ENCODE data around the gene ZNF689. TPM values are rescaled to one million over a fixed set of nuclear protein-coding genes. Genes with fewer than 3 reads are reported as not detected.

The ZNF689 gene
- total and polyA plus RNA-seq, 2 of the 13 experiments (the other 11 are each of a cell fraction or from before 2014, with no cell fraction given): 9.7 to 19.5 TPM

DNA sequence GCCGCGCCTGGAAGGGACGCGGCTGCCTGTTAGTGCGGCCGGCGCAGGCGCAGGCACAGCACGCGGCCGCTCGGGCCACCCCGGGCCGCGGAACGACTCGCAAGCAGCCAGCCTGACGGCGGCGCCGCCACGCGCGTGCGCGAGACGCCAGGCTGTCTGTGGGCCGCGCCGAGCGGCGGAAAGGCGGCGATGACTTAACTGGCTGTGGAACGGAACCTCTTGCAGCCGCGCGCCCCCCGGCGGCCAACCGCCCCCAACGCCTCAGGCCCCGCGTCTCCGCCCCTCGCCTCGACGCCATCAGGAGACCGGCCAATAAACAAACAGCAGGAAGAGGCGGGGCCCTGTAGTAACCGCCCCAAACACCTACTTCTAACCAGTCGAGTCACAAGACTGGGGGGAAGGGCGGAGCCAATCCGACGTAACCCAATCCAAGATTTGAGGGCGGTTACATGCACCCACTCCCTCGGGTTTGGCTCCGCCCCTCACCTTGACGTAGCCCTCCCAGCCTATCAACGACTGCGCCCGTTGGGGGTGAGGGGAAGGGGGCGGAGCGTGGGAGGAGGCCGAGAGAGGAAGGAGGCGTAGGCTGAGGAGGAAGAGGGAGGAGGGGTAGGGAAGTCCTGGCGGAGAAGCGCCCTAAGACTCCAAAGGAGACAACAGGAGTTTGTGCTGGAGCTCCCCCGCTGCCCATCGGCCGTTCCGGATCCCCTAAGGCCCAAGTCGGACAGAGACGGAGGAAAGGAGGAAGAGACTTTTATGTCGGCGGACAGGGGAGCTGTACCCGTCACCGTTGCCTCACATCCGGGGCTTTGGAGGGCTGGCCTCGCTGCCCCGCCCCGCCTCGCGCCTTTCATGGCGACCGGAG lies 47.9 kb upstream of the ZNF689 start, which contains the start of gene FBRS (continued):
- TF ChIP-seq, protein P1, sequence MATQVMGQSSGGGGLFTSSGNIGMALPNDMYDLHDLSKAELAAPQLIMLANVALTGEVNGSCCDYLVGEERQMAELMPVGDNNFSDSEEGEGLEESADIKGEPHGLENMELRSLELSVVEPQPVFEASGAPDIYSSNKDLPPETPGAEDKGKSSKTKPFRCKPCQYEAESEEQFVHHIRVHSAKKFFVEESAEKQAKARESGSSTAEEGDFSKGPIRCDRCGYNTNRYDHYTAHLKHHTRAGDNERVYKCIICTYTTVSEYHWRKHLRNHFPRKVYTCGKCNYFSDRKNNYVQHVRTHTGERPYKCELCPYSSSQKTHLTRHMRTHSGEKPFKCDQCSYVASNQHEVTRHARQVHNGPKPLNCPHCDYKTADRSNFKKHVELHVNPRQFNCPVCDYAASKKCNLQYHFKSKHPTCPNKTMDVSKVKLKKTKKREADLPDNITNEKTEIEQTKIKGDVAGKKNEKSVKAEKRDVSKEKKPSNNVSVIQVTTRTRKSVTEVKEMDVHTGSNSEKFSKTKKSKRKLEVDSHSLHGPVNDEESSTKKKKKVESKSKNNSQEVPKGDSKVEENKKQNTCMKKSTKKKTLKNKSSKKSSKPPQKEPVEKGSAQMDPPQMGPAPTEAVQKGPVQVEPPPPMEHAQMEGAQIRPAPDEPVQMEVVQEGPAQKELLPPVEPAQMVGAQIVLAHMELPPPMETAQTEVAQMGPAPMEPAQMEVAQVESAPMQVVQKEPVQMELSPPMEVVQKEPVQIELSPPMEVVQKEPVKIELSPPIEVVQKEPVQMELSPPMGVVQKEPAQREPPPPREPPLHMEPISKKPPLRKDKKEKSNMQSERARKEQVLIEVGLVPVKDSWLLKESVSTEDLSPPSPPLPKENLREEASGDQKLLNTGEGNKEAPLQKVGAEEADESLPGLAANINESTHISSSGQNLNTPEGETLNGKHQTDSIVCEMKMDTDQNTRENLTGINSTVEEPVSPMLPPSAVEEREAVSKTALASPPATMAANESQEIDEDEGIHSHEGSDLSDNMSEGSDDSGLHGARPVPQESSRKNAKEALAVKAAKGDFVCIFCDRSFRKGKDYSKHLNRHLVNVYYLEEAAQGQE (IDR thresholded peaks at IDR 0.05; ENCODE audit: borderline replicate concordance in 1 of 2, low read depth in 1 of 2, low read length in 2 of 2): peak in 1 of 2 experiments; percentile 40; a peak in 1 of 4 replicates
- TF ChIP-seq CREM (IDR thresholded peaks at IDR 0.05): peak; percentile 88
- no peak for TF ChIP-seq CREM (CRISPR knock-in tag; IDR thresholded peaks at IDR 0.05)
- no peak for TF ChIP-seq HOXA7 (CRISPR knock-in tag; IDR thresholded peaks at IDR 0.05)
- peak; percentile 60 for TF ChIP-seq IRF2 (CRISPR knock-in tag; IDR thresholded peaks at IDR 0.05)
- peak; percentile 60; the same call in 1 of the 2 replicates for TF ChIP-seq POGZ (CRISPR knock-in tag; IDR thresholded peaks at IDR 0.05)
- 0 out of 2 replicates have a peak, but pooled peaks have one; percentile 35 for TF ChIP-seq CEBPZ (IDR thresholded peaks at IDR 0.05; ENCODE audit: low read length)
- TF ChIP-seq ZBTB8A (CRISPR knock-in tag; IDR thresholded peaks at IDR 0.05; ENCODE audit: borderline replicate concordance, low read depth): 0 out of 2 replicates have a peak, but pooled peaks have one; percentile 56
- no peak; the same call in 1 of the 2 replicates for TF ChIP-seq ZNF616 (CRISPR knock-in tag; IDR thresholded peaks at IDR 0.05; ENCODE audit: low read depth)
- no peak for TF ChIP-seq ZNF550 (CRISPR knock-in tag; IDR thresholded peaks at IDR 0.05; ENCODE audit: borderline replicate concordance)
- TF ChIP-seq PPARG (CRISPR knock-in tag; conservative IDR thresholded peaks at IDR 0.05): peak; percentile 12; the same call in 1 of the 2 replicates
- TF ChIP-seq SATB2 (CRISPR knock-in tag; IDR thresholded peaks at IDR 0.05): no peak
- no peak for TF ChIP-seq ZNF124 (CRISPR knock-in tag; IDR thresholded peaks at IDR 0.05)
- TF ChIP-seq SRSF9 (IDR thresholded peaks at IDR 0.05; ENCODE audit: borderline replicate concordance, insufficient read depth, low read depth, low read length, poor library complexity, severe bottlenecking): no peak
- no peak for TF ChIP-seq PLSCR1 (CRISPR knock-in tag; IDR thresholded peaks at IDR 0.05; ENCODE audit: borderline replicate concordance)
- peak; percentile 90 for TF ChIP-seq HNRNPH1 (optimal IDR thresholded peaks at IDR 0.05; ENCODE audit: low read depth, low read length)
- peak; percentile 56 for TF ChIP-seq MAZ (IDR thresholded peaks at IDR 0.05; ENCODE audit: borderline replicate concordance, low read depth, low read length)
- TF ChIP-seq MAZ (CRISPR knock-in tag; IDR thresholded peaks at IDR 0.05; ENCODE audit: low read depth): peak; percentile 92
- no peak for TF ChIP-seq ATRX (CRISPR knock-in tag; IDR thresholded peaks at IDR 0.05; ENCODE audit: borderline replicate concordance)
- peak; percentile 23; the same call in 1 of the 2 replicates for TF ChIP-seq ELF4 (CRISPR knock-in tag; IDR thresholded peaks at IDR 0.05; ENCODE audit: borderline replicate concordance)
- peak; percentile 48 for TF ChIP-seq BHLHE40 (IDR thresholded peaks at IDR 0.05; ENCODE audit: low read length)

All from HepG2 (cell line).